HG03571 (cell line): ENCODE data around the gene NDUFV1.

Experiments used
- ATAC-seq: cut with Tn5 transposase; IDR thresholded peaks from one replicate; pipeline ENCODE4 v1.9.1; 2021; ENCODE audit not compliant: unreplicated experiment

The NDUFV1 gene

DNA sequence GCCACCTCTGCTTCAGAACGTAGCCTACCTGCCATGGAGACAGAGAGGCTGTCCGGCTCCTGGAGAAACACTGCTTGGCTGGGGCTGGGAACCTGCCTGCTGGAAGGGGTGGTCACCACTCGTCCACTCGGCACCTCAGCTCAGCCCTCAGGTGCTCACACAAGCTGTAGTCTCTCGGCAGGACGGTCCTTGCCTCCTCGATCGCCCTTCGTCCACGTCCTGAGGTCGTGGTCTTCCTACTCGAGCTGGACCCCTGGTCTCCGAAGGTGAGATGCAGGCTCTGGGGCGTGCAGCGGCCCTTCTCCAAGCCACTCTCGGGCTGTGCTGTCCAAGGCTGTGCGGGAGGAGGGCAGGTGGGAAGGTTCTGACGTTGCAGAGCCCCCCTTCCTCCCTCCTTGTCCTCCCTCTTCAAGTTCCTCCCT, 32.7 kb downstream of the NDUFV1 start, which contains the start of gene TBX10:
Gene TBX10 (minus strand): TSS at position 326 of the 422 bp plus-strand sequence. CDS start 291 bp downstream, at position 35.
- ATAC-seq, result no peak

DNA sequence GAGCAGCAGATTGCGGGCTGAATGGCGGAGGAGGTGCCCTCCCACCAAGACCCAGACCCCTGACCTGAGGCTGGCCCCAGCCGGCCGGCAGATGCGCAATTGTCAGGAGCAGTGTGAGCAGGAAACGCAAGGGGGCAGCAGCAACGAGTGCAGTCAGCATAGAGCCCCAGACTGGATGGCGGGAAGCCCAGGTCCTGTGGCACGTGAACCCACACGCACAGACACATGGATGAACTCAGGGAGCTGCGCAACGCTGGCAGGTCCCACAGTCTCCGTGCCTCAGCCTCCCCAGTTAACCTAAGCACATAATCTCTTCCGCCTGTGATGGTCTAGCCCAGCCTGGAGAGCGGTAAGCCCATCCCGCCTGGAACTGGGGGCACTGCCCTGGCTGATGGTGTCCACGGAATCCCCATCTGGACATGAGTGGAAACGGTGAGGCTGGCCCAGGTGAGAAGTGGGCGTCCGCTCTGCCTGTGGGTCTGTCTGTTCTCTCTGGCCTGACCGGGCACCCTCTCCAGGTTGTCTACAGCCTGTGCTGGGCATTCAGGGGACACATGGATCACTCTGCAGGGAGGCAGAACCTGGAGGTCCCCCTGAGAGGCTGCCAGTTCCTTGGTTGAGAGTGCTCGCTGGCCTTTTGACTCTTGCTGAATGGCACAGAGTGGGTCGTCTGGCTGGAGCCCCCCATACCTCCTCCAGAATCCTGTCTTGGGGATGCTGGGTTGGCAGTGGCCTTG, 33.5 kb downstream of the NDUFV1 start:
- ATAC-seq, result no peak

DNA sequence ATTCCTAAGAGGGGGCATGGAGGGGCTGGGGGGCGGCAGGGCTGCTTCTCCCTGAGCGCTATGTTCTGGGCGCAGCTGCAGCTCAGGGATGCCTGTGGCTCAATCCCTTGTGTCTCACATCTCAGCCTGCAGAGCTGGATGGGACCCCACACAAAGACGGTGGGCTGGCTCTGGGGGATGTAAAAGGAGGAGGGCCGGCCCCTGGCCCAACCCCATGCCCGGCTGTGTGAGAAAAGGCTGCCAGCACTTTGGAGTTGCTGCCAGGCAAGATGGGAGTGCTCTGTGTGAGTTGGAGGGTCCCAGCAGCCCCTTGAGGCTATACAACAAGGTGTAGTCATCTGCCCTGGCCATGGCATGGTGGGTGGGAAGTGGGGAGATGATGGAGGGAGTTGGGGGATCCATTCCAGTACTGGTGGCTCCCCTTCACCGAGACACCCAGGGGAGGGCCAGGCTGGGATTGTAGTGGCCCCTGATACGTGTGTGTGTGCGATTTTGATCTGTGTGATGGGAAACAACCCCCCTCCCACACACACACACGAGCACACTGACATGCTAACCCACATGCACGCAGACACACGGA, 34.1 kb downstream of the NDUFV1 start:
- no peak for ATAC-seq

DNA sequence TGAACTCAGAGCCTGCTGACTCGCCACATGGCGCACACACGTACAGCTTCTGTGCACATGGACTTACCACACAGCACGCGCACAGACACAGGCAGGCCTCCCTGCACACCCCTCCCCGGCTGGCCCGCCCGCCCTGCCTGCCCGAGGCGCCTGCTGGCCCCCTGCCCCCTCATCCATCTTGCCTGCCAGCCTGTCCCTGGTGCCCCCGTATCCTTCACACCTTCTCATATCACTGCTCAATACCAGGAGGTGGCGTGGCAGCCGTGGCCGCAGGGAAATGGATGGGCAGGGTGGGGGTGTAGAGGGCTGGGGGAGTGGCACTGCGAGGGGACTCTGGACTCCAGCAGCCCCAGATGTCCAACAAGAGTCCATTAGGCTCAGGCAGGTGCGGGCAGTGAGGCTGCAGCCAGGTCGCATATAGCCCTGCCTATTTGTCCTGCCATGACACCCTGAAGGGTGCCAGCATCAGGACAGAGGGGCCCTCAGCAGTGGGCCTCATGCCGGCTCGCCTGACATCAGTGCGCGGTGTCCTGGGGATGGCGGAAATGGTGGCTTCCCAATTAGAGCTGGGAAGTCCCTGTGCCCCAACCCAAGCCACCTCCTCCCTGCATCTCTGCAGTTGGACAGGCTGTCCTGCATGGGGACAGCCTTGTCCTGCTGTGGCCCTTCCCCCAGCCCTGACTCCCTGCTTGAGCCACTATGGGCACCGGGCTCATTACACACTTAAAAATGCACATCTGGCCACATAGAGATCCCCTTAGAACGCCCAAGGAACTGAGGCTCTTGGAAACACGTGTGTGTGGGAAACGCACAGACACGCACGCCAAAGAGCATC, 34.8 kb downstream of the NDUFV1 start:
- no peak for ATAC-seq

GRCh38 chr11:67642173-67643120, 35.7 kb downstream of the NDUFV1 start:
- ATAC-seq, result no peak

- no peak for ATAC-seq
Measured at GRCh38 chr11:67644042-67644441, 37.3 kb downstream of the NDUFV1 start.

GRCh38 chr11:67644472-67645418, 38.0 kb downstream of the NDUFV1 start:
- ATAC-seq, result no peak

GRCh38 chr11:67645521-67646461, 39.1 kb downstream of the NDUFV1 start:
- no peak for ATAC-seq

DNA sequence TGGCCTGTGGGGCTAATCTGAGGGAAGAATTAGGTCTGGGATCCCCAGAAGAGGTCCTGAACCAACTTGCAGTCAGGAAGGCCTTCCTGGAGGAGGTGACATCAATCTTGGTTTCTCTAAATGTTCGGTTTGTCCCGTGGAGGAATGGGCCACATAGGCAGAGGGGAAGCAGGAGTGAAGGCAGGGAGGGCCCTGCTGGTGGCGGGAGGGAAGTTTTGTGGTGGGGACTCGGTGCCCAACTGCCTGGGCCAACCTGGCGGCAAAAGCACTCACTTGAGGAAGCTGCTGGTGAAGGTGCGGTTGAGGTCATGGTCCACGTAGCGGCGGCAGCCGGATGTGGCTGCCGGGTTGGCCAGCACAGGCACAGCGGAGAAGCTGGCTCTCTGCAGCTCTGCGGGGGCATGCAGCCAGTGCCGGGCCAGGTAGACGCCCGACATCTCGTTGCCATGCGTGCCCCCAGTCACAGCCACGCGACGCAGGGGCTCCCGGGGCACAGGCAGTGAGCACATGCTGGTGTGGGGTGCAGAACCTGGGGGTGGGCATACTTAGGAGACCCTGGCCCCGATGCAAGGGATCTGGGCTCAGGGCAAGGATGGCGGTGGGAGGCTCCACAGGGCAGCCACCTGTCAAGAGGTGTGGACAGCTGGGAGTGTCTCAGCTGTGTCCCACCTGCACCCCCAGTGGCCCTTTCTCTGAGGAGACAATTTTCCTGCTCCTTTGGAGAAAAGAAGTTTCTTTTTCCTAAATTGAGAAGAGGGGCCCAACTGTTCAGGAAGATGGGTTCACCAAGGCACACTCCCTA, 40.0 kb downstream of the NDUFV1 start:
- ATAC-seq, result no peak

- ATAC-seq, result no peak
Measured at GRCh38 chr11:67647471-67647870, 40.7 kb downstream of the NDUFV1 start.

GRCh38 chr11:67648140-67648795, 41.5 kb downstream of the NDUFV1 start:
- ATAC-seq, result no peak

DNA sequence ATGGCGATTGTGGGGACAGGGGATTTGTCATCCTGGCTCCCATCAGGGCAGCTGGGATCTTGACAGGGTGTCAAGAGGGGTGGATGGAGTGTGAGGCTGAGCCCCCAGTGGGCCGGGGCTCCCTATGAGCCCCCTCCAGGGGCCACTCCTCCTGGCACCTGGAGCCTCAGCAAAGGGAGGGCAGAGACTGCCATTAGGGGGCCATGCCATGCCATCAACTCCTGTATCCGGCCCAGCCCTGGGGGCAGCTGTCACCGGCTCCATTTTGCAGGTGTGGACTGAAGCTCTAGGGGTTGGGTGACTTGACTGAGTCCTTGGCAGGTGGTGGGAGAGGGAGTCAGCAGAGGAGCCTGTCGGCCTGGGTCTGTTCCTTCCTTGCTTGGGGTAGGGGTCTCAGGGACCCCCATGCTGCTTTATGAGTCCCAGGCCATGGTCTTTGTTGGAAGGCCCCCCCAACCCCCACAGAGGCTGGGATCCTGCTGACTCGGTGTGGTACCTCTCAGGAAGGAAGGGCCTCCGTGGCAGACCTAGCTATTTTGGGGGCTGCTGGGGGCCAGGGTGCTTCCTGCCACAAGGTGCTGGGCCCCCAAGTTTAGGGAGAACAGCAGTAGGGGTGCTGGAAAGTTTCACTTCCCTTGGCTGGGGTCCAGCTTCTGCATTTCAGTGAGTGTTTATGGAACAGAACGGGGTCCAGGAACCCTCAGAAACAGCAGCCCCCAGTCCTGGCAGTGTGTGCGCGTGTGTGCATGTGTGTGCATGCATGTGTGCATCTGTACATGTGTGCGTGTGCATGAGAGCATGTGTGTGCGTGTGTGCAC, 42.3 kb downstream of the NDUFV1 start:
- ATAC-seq, result no peak

- ATAC-seq, result no peak
Measured at GRCh38 chr11:67649634-67650510, 43.1 kb downstream of the NDUFV1 start.

DNA sequence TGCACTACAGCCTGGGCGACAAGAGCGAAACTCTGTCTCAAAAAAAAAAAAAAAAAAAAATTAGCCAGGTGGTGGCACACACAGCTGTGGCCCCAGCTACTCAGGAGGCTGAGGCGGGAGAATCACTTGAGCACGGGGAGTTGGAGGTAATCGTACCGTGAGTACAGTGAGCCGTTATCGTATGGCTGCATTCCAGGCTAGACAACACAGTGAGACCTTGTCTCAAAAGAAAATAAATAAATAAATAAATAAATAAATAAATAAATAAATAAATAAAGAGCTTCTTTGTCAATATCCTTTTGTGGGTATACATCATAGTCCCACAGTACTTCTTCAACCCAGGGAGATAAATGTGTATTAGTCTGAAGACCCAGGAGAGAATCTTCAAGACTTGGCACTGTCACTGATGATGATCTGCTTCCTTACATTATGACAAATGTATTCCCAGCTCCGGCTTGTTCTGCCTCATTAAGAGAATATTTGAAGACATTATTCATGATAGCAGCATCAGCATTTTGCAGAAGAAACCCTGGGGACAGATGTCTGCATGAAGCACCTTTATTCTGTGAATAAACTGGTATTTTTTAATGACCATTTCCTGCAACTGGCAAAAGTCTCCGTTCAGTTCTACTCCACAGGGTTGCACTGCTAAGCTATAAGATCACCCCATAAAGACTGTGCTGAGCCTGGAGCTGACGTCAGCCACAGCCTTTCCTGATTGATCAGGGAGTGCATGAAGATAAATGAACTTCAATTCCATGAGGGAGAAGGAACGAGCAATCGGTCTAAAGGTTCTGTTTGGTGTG, 45.4 kb downstream of the NDUFV1 start:
- no peak for ATAC-seq
